Mammary epithelial cell (primary cell): ENCODE results near the gene UNC13A.

Experiments used
- CTCF ChIP-seq, 2 donors: IDR thresholded peaks in 1 of 2; conservative IDR thresholded peaks in 1 of 2; 2 replicates each; pipeline ENCODE4 v1.5.1; 2011 to 2012; ENCODE audit warnings: inconsistent platforms in 2 of 2, low read length in 2 of 2, mild to moderate bottlenecking in 2 of 2, control low read depth in 1 of 2, low read depth in 1 of 2; ENCODE audit not compliant: insufficient read depth in 1 of 2; ENCODE audit errors: extremely low read depth in 1 of 2
- EZH2 ChIP-seq: IDR thresholded peaks from 2 replicates; pipeline ENCODE4 v1.6.1; 2012; ENCODE audit warnings: low read length, inconsistent platforms, borderline replicate concordance

DNA sequence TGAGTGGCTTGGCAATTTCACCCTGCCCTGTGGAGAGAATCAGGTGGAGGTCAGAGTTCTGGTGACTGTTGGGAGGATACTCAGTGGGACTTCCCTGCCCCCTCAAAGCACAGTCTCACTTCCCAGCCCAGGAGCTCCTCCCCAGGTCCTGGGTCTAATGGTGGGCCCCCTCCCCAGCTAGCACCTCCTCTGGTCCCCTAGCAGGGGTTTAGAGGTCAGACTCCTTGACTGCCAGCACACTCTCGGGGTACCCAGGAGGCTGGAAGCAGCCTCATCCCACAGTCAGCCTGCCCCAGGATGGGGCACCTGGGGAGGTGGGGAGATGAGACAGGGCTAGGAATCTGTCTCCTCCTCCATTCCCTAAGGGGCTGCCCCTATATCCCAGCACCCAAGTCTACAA lies 67.5 kb downstream of the UNC13A start:
- TF ChIP-seq CTCF (conservative IDR thresholded peaks at IDR 0.05 in 1 of 2, IDR thresholded peaks at IDR 0.05 in 1 of 2; ENCODE audit: extremely low read depth in 1 of 2, insufficient read depth in 1 of 2, low read depth in 1 of 2, low read length in 2 of 2) (no peak), EZH2 (no peak)
